NCI-H1092 (cell line): Measurements from ENCODE around the gene SLC44A3.

ENCODE experiments used
- DNase-seq: peaks from one replicate; lab custom pipeline; 2025; lab: John Stamatoyannopoulos, UW

Gene SLC44A3

DNA sequence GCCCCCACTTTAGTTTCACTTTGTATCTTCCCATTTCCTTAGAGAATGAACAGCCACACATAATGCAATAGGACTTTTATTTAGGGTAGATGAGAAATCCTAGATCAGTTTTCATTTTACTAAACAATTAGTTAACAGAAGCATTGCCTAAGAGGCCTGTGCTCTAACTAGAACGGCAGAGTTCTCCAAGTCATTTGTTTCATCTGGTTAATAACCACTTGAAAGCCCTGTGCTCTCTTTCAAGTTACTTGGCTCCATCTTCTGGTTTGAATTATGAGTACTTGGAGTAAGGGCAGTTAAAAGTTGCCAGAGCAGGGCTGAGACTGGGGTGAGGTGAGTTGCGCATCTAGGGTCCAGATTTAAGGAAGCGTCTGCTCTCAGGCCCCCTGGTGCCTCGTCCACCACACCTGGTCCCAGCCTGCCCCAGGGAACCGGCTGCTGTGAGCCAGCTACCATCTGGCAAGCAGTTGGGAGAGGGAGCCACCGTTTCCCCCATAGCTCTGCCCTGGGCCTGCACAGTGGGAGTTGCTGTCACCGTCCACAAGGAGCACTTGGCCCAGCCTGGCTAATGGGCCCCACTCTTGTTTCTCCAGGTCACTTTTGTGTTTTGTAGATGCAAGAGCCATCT, 18.1 kb upstream of the SLC44A3 start:
- DNase-seq, result peak; percentile 33

GRCh38 chr1:94803106-94803505, 17.1 kb upstream of the SLC44A3 start:
- DNase-seq, result no peak

DNA sequence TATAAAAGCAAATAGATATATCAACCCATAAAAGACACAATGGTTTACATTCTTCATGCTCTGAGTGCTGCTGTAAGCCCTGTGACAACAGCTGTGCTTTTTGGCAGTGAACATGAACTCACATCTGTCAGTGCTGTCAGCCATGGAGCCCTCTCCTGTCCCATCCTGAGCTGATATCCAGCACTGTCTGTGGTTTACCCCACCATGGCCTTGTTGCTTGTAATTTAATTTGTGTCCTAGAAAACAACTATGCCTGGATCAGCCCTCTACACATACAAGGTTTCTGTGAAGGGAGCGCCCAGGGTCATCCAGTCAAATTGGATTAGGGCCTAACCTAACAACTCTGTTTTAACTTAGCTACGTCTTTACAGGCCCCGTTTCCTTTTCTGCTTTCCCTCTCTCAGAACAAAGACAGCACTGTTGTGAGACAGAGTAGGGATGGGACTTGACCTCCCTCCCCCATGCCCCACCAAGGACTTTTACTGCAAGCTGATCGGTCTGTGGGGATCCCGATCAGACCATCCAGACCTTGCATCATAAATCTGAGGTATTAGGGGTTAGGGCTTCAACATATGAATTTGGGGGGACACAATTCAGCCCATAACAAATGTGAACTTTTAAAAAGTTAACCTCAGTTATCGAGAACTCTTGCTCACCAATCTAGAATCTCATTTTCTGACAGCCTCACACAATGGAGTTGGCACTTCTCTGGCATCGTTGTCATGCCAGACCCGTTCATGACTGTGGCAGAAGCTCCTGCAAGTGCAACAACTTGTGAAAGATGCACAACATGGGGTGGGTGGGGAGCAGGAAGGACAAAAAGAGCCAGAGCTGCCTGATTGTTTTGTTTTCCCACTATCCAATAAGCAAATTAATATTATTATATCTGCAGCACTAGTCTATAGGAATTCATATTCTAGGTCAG, 16.4 kb upstream of the SLC44A3 start:
- DNase-seq, result no peak

DNA sequence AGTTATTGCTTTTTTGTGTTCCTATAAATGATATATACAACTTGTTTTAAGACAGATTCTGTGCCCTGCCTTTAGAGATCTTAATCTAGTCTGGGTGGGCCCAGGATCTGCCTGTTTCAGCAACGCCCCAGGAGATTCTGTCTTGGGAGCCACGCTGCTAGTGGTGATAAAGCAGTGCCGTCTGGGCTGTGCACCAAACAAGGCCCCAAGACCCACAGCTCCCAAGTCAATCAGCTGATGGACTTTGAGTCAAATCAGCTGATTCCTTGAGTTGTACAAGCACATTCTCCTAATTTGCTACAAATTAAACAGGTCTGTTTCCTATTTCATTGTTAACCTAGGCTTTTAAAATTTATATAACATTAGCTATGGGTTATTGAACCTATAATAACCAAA, 15.7 kb upstream of the SLC44A3 start:
- no peak for DNase-seq

DNA sequence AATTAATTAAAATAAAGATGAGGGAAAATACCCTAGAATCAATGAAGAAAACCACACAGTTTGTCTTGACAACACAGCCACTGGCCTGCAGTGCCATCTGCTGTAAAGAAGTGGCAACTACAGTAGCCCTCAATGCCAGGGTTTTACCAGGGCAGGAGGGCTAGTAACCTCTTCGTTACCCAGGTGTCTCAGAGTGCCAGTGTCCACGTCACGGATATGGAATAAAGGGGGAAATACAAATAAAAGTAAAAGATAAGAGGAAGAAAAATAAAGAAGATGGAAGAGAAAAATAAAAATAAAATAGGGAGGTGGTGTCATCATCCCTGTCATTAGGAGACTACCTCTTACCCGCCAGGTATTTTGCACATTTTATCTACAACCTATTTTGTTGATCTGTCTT, 14.2 kb upstream of the SLC44A3 start:
- no peak for DNase-seq

DNA sequence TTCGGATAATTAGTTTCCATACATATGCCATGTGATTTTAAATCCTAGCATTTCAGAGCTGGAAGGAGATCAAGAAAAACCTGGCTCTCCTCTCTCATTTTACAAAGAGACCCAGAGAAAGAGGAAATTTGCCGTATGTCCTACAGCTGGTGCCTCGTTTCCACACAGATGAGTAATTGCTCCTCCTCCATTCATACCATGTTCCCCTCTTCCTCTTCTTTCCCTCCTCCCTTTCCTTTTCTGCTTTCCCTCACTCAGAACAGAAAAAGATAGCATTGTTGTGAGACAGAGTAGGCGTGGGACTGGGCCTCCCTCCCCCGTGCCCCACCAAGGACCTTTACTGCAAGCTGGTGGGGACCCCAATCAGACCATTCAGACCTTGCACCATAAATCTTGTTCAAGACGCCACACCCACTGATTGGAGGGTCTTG, 13.7 kb upstream of the SLC44A3 start:
- no peak for DNase-seq

- no peak for DNase-seq
Observed at GRCh38 chr1:94807742-94808491, 12.2 kb upstream of the SLC44A3 start.

- DNase-seq, result no peak
Observed at GRCh38 chr1:94808669-94809068, 11.5 kb upstream of the SLC44A3 start.

DNA sequence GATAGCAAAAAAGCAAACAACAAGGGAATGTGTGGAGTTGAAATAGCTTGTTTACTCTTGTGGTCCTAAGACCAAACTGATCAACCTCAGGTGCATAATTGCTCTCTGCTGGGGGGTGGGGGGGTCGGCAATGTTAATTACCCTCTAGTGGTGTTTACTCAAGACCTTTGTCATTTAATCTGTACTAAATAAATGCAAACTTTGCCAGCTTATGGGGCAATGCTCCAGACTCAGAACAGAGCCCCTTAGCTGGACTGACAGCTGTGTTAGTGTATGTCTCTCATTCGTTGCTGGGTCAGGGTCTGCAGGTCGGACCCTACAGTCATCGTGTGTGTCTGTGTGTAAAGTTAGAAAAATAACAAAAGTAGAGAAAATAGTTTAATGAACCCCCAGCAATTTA, 7.2 kb upstream of the SLC44A3 start:
- DNase-seq, result no peak

DNA sequence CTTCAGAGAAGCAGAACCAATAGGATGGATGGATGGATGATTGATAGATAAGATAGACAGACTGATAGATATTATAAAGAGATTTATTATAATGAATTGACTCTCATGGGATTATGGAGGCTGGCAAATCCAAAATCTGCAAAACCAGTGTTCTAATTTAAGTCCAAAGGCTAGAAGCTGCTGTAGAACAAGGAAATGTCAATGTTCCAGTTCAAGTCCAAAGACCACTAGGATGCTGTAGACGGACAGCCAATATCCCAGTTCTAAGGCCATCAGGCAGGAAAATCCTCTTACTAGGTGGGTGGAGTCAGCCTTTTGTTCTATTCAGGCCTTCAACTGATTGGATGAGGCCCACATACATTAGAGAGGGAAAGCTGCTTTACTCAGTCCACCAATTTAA, 4.1 kb upstream of the SLC44A3 start:
- no peak for DNase-seq

DNA sequence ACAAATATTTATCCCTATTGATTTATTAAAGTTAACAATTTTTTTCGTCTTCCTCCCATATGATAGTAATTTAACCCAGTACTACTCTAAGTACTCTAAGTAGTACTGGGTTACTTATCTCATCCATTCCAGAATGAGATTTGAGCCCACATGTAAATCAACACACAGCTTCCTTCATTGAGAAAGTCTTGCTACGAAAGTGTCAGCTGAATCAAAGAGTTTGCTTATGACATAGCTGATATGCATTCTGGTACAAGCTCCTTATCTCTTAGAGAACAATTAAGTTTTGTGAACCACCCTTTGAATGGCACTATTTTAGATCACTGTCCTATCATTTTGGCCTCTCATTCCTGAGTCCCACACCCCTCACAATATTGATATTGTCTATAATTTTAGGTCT, 2.4 kb upstream of the SLC44A3 start:
- no peak for DNase-seq

DNA sequence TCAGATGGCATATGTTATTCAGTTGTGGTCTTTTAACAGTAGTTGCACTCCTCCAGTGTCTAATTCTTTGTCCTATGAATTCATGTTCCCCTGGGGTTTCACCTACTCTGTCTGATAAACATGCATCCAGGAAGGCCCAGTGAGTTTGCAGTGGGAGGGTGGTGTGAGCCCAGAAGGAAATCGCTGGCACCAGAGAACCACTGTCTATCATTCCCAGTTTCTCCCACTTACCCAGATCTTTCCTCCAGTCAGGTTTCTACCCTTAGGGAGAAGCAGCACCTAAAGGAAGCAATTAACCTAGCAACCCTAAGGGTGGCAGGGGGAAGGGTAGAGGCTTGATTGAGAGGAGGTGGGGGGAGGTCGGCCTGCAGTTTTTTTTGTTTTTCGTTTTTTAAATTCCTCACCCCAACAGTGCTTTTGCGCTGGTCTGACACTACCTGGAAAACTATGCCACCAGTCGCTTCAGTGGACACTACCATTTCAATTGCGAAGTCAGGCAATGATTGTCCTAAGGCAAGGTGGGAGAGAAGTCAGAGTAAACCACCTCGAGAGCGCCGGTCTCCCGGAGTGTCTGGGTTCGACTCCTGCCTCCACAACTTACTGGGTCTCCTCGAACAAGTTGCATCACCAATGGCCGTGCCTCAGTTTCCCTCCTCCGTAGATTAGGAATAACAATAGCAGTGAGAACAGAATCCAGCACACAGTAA, 766 bp upstream of the SLC44A3 start:
- DNase-seq, result no peak

DNA sequence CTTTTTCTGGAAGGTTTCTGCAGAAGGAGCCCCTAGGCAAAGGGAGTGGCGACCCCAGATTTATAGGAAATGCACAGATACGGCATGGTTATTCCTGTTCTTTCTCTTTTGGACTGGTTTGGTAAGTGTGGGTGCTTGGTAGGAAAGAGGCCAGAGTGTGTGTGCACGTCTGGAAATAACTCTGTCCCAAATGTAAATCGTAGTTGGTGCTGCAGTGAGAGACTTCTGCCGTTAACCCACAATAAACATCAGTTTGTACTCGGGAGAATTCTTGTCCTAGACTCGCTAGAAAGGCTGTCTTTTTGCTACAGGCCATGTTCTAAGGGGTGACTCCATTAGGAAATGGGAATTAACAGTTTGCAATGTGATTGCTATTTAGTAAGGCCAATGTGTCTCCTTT, 779 bp downstream of the SLC44A3 start:
- no peak for DNase-seq

DNA sequence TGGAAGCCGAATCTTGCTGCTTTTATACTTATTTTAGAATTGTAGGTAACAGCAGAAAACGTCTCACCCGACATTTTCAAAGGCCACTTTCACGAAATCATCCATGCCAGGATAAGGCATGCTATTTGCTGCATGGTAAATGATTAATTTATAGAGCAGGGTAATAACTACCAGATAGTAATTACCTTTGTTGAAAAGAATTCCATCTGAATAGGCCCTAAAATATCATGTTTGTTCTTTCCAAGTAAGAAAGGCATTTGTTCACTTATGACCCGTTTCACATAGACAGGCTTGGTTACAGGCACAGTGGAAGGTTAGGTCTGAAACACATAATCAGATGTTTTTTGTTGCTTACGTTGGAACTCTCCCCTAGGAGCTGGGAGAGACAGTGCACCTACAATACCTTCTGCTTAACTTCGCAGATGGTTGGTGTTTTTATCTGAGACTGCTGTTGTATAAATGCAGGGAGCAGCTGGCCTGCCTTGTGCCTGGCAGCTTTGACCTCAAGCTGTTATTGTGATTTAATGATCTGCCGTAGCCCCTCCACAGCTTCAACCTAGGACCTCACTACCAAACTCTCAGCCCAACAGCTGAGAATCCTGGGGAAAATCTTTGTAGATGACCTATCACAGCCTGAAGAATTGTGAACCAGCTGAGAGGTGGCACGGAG, 1.6 kb downstream of the SLC44A3 start:
- no peak for DNase-seq

DNA sequence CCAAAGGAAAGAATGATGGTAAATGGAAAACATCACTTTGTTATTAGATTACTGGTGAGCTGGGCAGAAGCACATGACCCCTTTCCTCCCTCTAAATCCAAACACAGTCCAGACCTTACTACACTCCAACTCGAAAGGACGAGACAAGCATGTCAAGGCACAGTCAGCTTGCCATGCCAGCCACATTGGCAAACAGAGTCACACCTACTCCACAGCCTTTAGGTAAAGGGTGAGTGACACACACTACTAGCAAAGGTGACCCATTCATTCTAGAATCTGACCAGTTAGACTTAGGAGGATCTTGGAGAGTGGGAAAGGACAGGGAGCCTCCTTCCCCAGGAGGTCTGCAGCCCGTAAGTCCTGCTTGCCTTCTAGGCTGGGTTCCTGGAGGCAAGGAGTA, 3.0 kb downstream of the SLC44A3 start:
- no peak for DNase-seq

DNA sequence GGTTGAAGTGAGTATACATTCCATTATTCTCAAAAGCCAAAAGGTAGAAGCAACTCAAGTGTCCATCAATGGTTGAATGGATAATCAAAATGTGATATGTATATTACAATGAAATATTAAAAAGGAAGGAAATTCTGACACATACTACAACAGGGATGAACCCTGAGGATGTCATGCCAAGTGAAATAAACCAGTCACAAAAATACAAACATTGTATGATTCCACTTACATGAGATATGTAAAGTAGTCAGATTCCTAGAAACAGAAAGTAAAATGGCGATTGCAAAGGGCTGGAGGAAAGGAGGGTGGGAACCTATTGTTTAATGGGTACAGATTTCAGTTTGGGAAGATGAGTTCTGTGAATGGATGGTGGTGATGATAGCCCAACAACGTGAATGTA, 5.8 kb downstream of the SLC44A3 start:
- no peak for DNase-seq

- DNase-seq, result no peak
Observed at GRCh38 chr1:94827434-94827833, 7.3 kb downstream of the SLC44A3 start.

- DNase-seq, result no peak
Observed at GRCh38 chr1:94828251-94828650, 8.1 kb downstream of the SLC44A3 start.

DNA sequence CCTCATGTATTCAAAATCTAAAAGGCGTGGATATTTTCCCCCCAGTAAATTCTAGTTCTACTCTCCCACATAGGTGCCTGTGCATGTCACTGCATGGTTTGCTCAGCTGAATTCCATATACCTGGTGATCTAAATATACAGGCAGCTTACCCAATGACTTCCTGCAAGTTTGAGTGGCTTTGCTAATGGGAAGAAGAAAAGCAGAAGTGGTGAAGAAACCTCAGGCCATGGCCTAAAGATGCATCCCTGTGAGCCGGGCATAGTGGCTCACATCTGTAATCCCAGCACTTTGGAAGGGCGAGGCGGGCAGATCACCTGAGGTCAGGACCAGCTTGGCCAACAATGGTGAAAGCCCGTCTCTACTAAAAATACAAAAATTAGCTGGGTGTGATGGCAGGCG, 11.5 kb downstream of the SLC44A3 start:
- no peak for DNase-seq

DNA sequence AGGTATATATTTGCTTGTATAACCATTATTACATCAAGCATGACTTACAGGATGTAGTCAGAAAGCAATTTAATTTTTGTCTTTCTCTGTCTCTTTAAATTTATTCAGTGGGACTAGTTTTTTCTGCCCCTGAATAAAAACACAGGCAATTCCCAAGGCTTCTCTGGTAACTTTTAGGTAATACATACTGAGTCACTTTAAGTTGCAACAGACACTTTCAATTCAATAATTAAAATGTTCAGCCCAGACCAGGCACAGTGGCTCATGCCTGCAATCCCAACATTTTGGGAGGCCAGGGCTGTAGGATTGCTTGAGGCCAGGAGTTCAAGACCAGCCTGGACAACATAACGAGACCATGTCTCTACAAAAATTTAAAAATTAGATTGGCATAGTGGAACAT, 12.3 kb downstream of the SLC44A3 start:
- no peak for DNase-seq

DNA sequence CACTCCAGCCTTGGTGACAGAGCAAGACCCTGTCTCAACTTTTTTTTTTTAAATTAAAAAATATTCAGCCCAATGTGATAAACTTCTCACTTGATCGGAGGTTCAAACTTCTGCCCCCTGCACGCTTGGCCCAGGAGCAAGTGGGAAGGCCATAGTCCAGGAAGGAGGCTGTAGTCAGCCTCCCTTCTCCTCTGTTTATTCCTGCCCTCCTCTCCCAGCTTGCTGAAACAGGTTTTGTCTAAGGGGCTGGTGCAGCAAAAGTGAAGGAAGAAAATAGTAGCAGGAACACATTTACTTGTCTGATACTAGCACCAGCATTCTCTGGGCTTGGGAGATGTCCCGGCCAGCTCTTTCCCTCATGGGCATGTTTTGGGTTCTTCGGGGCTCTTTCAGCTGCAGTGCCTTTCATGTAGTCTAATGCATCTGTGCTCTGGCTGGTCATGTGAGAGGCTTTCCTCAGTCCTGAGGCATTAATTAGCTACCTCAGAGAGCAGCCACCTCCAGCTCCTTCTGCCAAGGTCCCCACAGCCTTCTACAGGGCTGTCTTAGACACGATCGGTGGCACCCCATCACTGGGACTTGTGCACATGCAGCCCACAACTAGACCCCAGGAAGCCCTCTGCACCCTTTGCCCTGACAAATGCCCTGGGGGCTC, 12.9 kb downstream of the SLC44A3 start:
- no peak for DNase-seq
